Suprapubic skin (tissue), 4 donors: ENCODE results near the gene NDUFS7. TPM values are rescaled to one million over a fixed set of nuclear protein-coding genes. Genes with fewer than 3 reads are reported as not detected.

Experiments used
- DNase-seq, 2 donors: peaks; one replicate each; pipeline ENCODE4 v3.0.0-alpha.2; 2019; ENCODE audit warnings: low spot score in 2 of 2
- H3K27ac ChIP-seq: fragments of 200-600 bp; sonication (generic); one replicate; pipeline ENCODE4 v1.5.1; 2019
- H3K27me3 ChIP-seq: fragments of 200-600 bp; sonication (generic); one replicate; pipeline ENCODE4 v1.5.1; 2019
- H3K36me3 ChIP-seq: fragments of 200-600 bp; sonication (generic); one replicate; pipeline ENCODE4 v1.5.1; 2019
- H3K4me1 ChIP-seq: fragments of 200-600 bp; sonication (generic); one replicate; pipeline ENCODE4 v1.5.1; 2019
- H3K4me3 ChIP-seq: fragments of 200-600 bp; sonication (generic); one replicate; pipeline ENCODE4 v1.5.1; 2019; ENCODE audit warnings: mild to moderate bottlenecking
- H3K9me3 ChIP-seq: fragments of 200-600 bp; sonication (generic); one replicate; pipeline ENCODE4 v1.5.1; 2019
- EP300 ChIP-seq: sonication (generic); formaldehyde crosslinking; IDR thresholded peaks from one replicate; pipeline ENCODE4 v1.6.1; 2017; ENCODE audit warnings: antibody characterized with exemption
- POLR2A ChIP-seq, 2 donors: fragments of 450-650 bp; IDR thresholded peaks; one replicate each; pipeline ENCODE4 v1.6.1; 2017; ENCODE audit warnings: antibody characterized with exemption in 2 of 2, mild to moderate bottlenecking in 2 of 2, moderate library complexity in 2 of 2
- POLR2AphosphoS5 ChIP-seq, 3 donors: sonication (generic); formaldehyde crosslinking; IDR thresholded peaks; one replicate each; pipeline ENCODE4 v1.6.1; 2017; ENCODE audit warnings: antibody characterized with exemption in 3 of 3
- WGBS: methylation state at CpG from one replicate; pipeline ENCODE4 v1.1.5; 2018; 5-methylcytosine and 5-hydroxymethylcytosine counted together
- total RNA-seq, 4 donors: library from RNA; depleted of rRNA; stranded (reverse); fragments of >200 nt; gene quantifications; one replicate each; pipeline ENCODE4 v1.1.0, GENCODE V29; 2016
- TF ChIP-seq, protein P1 (sequence below), 2 donors: fragments of 200-600 bp in 1 of 2; fragments of 450-650 bp in 1 of 2; sonication (generic) in 1 of 2; IDR thresholded peaks; one replicate each; pipeline ENCODE4 v1.5.1; 2016 to 2019; ENCODE audit warnings: antibody characterized with exemption in 2 of 2, mild to moderate bottlenecking in 1 of 2, moderate library complexity in 1 of 2

The NDUFS7 gene
- total RNA-seq, 4 donors from 2014 or later = 66.8 to 154 (median 97.5) TPM

DNA sequence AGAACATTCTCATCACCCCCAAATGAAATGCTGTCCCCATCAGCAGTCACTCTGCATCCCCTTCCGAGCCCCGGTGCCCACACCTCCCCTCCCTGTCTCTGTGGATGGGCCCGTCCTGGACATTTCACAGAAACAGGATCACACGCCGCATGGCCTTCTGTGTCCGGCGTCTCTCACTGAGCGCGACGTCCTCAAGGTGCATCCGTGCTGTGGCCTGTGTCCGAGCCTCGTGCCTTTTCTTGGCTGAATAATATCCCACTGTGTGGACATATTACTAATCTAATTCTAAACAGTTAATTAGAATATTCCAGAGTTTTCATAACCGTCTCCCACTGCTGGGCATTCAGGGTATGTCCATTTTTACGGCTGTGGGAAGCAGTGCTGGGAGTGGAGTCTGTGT is 8.7 kb downstream of the NDUFS7 start:
- Histone ChIP-seq H3K9me3 (no peaks in the 10 kb centered on the region), H3K27ac (no peak overlapping the region), H3K4me3 (no peak overlapping the region), H3K4me1 (peaks cover 38% of the 10 kb centered on the region), H3K36me3 (peaks cover 62% of the 10 kb centered on the region), H3K27me3 (no peaks in the 10 kb centered on the region)
- no peak for DNase-seq
- no peak for TF ChIP-seq EP300
- 94% methylated on average over 15 of the region's 15 CpGs for WGBS

DNA sequence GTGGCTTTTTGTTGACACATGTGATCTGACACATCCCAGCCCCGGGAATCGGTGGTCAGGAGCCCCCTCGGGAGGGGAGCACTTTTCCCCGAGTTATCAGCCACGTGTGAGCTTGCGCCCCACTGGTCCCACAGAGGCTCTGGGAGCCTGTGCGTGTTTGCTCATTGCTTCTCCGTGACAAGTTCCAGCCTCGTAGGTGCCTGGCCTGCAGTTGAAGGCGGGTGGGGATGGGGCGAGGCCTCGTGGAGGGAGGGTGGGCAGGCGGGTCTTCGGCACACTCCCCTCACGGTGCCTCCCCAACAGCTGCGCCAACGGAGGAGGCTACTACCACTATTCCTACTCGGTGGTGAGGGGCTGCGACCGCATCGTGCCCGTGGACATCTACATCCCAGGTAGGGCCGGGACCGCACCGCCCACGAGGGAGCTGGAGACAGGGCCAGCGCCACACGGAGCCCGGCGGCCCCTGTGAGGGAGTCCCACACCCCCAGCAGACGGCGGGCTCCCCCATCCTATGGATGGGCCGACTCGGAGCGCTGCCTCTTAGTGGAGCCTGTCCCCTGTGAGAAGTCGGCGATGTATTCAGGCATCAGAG is 9.3 kb downstream of the NDUFS7 start:
- TF ChIP-seq POLR2AphosphoS5 (IDR thresholded peaks at IDR 0.05) = no peak
- TF ChIP-seq, protein P1, sequence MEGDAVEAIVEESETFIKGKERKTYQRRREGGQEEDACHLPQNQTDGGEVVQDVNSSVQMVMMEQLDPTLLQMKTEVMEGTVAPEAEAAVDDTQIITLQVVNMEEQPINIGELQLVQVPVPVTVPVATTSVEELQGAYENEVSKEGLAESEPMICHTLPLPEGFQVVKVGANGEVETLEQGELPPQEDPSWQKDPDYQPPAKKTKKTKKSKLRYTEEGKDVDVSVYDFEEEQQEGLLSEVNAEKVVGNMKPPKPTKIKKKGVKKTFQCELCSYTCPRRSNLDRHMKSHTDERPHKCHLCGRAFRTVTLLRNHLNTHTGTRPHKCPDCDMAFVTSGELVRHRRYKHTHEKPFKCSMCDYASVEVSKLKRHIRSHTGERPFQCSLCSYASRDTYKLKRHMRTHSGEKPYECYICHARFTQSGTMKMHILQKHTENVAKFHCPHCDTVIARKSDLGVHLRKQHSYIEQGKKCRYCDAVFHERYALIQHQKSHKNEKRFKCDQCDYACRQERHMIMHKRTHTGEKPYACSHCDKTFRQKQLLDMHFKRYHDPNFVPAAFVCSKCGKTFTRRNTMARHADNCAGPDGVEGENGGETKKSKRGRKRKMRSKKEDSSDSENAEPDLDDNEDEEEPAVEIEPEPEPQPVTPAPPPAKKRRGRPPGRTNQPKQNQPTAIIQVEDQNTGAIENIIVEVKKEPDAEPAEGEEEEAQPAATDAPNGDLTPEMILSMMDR (IDR thresholded peaks at IDR 0.05) = no peak
- no peak for TF ChIP-seq POLR2A (IDR thresholded peaks at IDR 0.05)
- TF ChIP-seq EP300 = no peak
- Histone ChIP-seq H3K36me3 (peaks cover 59% of the 10 kb centered on the region), H3K4me3 (no peak overlapping the region), H3K27me3 (no peaks in the 10 kb centered on the region), H3K9me3 (no peaks in the 10 kb centered on the region), H3K4me1 (peaks cover 35% of the 10 kb centered on the region), H3K27ac (no peak overlapping the region)
- WGBS = 89% methylated on average over 19 of the region's 37 CpGs
- no peak for DNase-seq

DNA sequence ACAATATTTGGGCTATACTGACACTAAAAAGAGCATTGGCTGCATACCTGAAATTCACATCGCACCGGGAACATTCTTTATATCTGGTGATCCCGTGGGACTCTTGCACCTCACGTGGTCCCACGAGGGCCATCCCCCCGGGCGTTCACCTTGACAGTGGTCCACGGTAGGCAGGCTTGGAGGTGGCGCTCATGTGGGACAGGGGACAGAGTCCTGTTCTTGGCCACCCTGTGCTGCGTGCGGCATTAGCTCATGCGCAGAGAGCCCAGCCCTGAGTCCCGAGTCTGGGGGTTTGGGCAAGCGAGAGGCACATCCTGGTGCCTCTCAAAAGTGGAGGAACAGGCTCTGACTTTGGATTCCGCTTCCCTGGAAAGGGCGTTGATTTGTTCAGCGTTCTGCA is 10.1 kb downstream of the NDUFS7 start:
- no peak for TF ChIP-seq POLR2AphosphoS5 (IDR thresholded peaks at IDR 0.05)
- TF ChIP-seq, protein P1 (IDR thresholded peaks at IDR 0.05) = no peak
- TF ChIP-seq EP300 = no peak
- TF ChIP-seq POLR2A (IDR thresholded peaks at IDR 0.05) = no peak
- H3K27ac ChIP-seq = no peak overlapping the region
- H3K4me3 ChIP-seq = no peak overlapping the region
- H3K4me1 ChIP-seq = peaks cover 35% of the 10 kb centered on the region
- DNase-seq = no peak
- 82% methylated on average over 13 of the region's 17 CpGs for WGBS
- peaks cover 51% of the 10 kb centered on the region for H3K36me3 ChIP-seq
- H3K9me3 ChIP-seq = no peaks in the 10 kb centered on the region
- H3K27me3 ChIP-seq = no peaks in the 10 kb centered on the region

DNA sequence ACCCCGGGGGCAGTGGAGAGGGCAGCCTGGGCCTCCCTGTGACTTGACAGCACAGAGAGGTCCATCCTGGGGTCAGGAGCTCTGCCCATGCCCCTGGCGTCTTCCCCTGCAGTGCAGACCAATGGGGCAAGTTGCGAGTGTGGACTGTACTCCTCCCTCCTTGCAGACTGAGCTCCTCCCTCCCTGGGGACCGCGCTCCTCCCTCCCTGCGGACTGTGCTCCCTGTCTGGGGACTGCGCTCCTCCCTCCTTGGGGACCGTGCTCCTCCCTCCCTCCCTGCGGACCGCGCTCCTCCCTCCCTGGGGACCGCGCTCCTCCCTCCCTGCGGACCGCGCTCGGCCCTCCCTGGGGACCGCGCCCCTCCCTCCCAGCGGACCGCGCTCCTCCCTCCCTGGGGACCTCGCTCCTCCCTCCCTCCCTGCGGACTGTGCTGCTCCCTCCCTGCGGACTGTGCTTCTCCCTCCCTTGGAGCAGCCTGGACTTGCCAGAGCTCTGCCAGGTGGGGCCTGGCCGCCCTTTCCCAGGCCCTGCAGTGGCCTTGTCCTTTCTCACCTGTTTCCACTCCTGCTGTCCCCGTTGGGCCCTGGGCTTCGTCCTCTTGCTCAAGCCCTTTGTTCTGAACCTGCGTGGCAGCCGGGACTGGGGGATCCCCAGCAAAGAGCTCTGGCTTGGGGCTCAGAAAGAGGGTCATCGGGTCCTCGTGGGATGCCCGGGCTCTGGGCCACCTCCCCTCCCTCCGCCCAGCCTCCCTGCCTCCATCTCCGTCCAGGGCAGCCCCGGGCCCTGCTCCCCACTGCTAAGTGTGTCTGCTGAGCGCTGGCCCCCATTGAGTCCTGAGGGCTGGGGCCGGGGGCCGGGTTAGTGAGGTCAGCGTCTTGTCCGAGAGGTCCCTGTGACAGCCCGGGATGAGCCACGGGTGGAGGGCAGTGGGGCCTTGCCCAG is 10.8 kb downstream of the NDUFS7 start:
- H3K36me3 ChIP-seq = peaks cover 44% of the 10 kb centered on the region
- no peak for DNase-seq
- no peak overlapping the region for H3K4me3 ChIP-seq
- no peaks in the 10 kb centered on the region for H3K27me3 ChIP-seq
- WGBS = 60% methylated on average over 30 of the region's 43 CpGs
- H3K4me1 ChIP-seq = peaks cover 36% of the 10 kb centered on the region
- H3K27ac ChIP-seq = no peak overlapping the region
- H3K9me3 ChIP-seq = no peaks in the 10 kb centered on the region
- TF ChIP-seq POLR2AphosphoS5 (IDR thresholded peaks at IDR 0.05) = no peak
- TF ChIP-seq, protein P1 (IDR thresholded peaks at IDR 0.05) = no peak
- TF ChIP-seq EP300 = no peak
- TF ChIP-seq POLR2A (IDR thresholded peaks at IDR 0.05) = no peak

DNA sequence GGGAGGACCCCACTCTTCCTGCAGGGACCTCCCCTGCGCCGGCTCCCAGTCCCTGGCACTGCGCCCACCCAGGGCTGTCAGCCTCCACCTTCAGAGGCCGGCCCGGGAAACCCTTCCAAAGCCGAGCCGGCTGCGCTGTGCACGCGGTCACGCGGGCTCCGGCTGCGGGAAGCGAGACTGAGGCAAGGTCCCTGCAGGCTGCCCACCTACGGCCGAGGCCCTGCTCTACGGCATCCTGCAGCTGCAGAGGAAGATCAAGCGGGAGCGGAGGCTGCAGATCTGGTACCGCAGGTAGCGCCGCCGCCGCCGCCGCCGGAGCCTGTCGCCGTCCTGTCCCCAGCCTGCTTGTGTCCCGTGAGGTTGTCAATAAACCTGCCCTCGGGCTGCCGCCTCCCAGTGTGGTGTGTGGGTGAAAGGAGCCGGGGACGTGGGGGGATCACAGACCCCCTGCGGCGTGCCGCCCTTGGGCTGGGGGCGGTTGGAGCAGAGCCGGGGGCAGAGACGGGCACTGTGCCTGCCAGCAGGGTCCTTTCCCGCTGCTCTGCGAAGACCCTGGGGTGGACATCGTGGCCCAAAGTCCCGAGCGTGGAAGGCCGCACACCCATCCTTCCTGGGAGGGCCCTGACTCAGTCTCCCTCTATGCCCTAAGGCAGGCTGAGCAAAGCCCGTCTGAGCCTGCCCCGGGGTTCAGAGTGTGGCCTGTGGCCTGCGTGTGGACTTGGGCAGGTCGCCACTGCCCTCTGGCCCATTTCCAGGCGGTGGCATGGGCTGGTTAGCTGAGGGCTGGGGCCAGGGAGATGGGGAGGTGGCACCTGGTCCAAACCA is 11.7 kb downstream of the NDUFS7 start:
- no peak for TF ChIP-seq POLR2A (IDR thresholded peaks at IDR 0.05)
- TF ChIP-seq, protein P1 (IDR thresholded peaks at IDR 0.05) = no peak
- no peak for TF ChIP-seq EP300
- 33% methylated on average over 18 of the region's 52 CpGs for WGBS
- H3K4me3 ChIP-seq = no peak overlapping the region
- DNase-seq = no peak
- peaks cover 45% of the 10 kb centered on the region for H3K4me1 ChIP-seq
- H3K36me3 ChIP-seq = peaks cover 38% of the 10 kb centered on the region
- H3K27me3 ChIP-seq = no peaks in the 10 kb centered on the region
- no peak overlapping the region for H3K27ac ChIP-seq
- no peaks in the 10 kb centered on the region for H3K9me3 ChIP-seq
